ENCODE results near the gene PPP2R2C. TPM values are rescaled to one million over a fixed set of nuclear protein-coding genes. Genes with fewer than 3 reads are reported as not detected.

The PPP2R2C gene
- polyA plus RNA-seq, 1 of the 3 experiments (the other 2 are of a cell fraction), result 0.21 TPM

DNA sequence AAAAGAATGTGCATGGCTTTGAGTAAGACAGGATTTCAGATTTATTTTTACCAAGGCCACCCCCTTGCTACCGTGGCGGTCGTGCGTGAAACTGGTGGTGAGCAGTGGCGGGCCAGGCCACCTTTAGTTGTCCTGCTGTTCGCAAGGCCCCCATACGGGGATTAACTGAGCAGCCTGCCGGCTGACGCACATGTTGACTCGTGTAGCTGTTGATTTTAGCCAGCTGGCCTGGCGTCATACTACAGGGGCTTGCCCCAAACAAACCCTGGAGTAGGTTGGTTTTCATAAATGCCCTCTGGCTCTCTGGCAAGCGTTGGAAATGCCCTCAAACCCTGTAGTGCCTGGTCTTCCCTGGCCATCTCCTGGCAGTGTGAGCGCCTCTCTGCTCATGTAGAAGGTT lies 174.4 kb downstream of the PPP2R2C start:
- CTCF ChIA-PET, result interaction anchor here (2.1 kb wide), 1 partner anchor 11 kb away, joined by 5 read pairs; no protein-coding TSS in a partner anchor
- TF ChIP-seq SIN3A (IDR thresholded peaks at IDR 0.05; ENCODE audit: borderline replicate concordance, low read depth, low read length) (no peak), CHD2 (IDR thresholded peaks at IDR 0.05; ENCODE audit: low read length, partially characterized antibody) (no peak), MEF2A (IDR thresholded peaks at IDR 0.05; ENCODE audit: borderline replicate concordance, low read depth) (no peak), NFIC (IDR thresholded peaks at IDR 0.05; ENCODE audit: borderline replicate concordance) (no peak), RFX5 (IDR thresholded peaks at IDR 0.05; ENCODE audit: low read length) (no peak), TEAD4 (IDR thresholded peaks at IDR 0.05; ENCODE audit: borderline replicate concordance, insufficient read depth) (no peak), RXRA (IDR thresholded peaks at IDR 0.05; ENCODE audit: borderline replicate concordance, low read depth) (no peak), EZH2phosphoT487 (IDR thresholded peaks at IDR 0.05; ENCODE audit: borderline replicate concordance, low read depth) (no peak), REST (IDR thresholded peaks at IDR 0.05; ENCODE audit: low read depth, low read length) (no peak), FOXJ3 (CRISPR knock-in tag; IDR thresholded peaks at IDR 0.05) (no peak), RAD21 (IDR thresholded peaks at IDR 0.05; ENCODE audit: low read length) (no peak), NRF1 (IDR thresholded peaks at IDR 0.05; ENCODE audit: low read depth, low read length) (no peak), FOSL2 (IDR thresholded peaks at IDR 0.05; ENCODE audit: borderline replicate concordance, low read depth) (no peak), YY1 (IDR thresholded peaks at IDR 0.05; ENCODE audit: low read depth) (no peak), POLR2AphosphoS5 (IDR thresholded peaks at IDR 0.05; ENCODE audit: low read depth, low read length) (no peak), RCOR1 (IDR thresholded peaks at IDR 0.05; ENCODE audit: low read length) (no peak), GATA2 (CRISPR knock-in tag; IDR thresholded peaks at IDR 0.05) (no peak), JUND (IDR thresholded peaks at IDR 0.05) (no peak)
- TF ChIP-seq, protein P1, sequence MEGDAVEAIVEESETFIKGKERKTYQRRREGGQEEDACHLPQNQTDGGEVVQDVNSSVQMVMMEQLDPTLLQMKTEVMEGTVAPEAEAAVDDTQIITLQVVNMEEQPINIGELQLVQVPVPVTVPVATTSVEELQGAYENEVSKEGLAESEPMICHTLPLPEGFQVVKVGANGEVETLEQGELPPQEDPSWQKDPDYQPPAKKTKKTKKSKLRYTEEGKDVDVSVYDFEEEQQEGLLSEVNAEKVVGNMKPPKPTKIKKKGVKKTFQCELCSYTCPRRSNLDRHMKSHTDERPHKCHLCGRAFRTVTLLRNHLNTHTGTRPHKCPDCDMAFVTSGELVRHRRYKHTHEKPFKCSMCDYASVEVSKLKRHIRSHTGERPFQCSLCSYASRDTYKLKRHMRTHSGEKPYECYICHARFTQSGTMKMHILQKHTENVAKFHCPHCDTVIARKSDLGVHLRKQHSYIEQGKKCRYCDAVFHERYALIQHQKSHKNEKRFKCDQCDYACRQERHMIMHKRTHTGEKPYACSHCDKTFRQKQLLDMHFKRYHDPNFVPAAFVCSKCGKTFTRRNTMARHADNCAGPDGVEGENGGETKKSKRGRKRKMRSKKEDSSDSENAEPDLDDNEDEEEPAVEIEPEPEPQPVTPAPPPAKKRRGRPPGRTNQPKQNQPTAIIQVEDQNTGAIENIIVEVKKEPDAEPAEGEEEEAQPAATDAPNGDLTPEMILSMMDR (IDR thresholded peaks at IDR 0.05), result no peak
- Histone ChIP-seq H3K79me2 (ENCODE audit: insufficient read depth) (no peaks in the 10 kb centered on the region), H3K27me3 (ENCODE audit: insufficient read depth) (no peaks in the 10 kb centered on the region), H3K4me2 (no peak overlapping the region), H3K27ac (ENCODE audit: low read depth in 2 of 2, low read length in 1 of 2) (no peak overlapping the region), H4K20me1 (ENCODE audit: insufficient read depth) (no peaks in the 10 kb centered on the region), H2AFZ (ENCODE audit: low read depth) (no peak overlapping the region), H3K9me3 (no peaks in the 10 kb centered on the region), H3F3A (replicated peaks; ENCODE audit: insufficient read depth) (no peaks in the 10 kb centered on the region), H3K36me3 (replicated peaks in 1 of 2; ENCODE audit: control insufficient read depth in 1 of 2, insufficient read depth in 2 of 2, low read length in 1 of 2) (peaks cover 0 to 18% of the 10 kb centered on the region in 2 experiments), H3K9me2 (no peaks in the 10 kb centered on the region), H3K4me1 (ENCODE audit: control insufficient read depth in 1 of 2, insufficient read depth in 2 of 2, low read depth in 1 of 2, low read length in 1 of 2) (no peaks in the 10 kb centered on the region), H3K9ac (no peak overlapping the region), H3K4me3 (ENCODE audit: low read depth in 2 of 2, low read length in 1 of 2) (no peak overlapping the region)
- no peak for DNase-seq
- 75% methylated on average over 8 of the region's 13 CpGs for WGBS (ENCODE audit: low lambda C conversion rate)
- POLR2A ChIA-PET, result no interaction called here

All from SK-N-SH (cell line).